Cardiac ventricle fibroblast (primary cell): Measurements from ENCODE around the gene HSD17B14. TPM values are rescaled to one million over a fixed set of nuclear protein-coding genes. Genes with fewer than 3 reads are reported as not detected.

Source experiments
- total RNA-seq: library from RNA; depleted of rRNA; stranded (reverse); fragments of >200 nt; gene quantifications from 2 replicates; pipeline ENCODE4 v1.2.3, GENCODE V29; 2015

Gene HSD17B14
- 3.0 TPM in 1 of 2 replicates, not detected in the other for total RNA-seq

DNA sequence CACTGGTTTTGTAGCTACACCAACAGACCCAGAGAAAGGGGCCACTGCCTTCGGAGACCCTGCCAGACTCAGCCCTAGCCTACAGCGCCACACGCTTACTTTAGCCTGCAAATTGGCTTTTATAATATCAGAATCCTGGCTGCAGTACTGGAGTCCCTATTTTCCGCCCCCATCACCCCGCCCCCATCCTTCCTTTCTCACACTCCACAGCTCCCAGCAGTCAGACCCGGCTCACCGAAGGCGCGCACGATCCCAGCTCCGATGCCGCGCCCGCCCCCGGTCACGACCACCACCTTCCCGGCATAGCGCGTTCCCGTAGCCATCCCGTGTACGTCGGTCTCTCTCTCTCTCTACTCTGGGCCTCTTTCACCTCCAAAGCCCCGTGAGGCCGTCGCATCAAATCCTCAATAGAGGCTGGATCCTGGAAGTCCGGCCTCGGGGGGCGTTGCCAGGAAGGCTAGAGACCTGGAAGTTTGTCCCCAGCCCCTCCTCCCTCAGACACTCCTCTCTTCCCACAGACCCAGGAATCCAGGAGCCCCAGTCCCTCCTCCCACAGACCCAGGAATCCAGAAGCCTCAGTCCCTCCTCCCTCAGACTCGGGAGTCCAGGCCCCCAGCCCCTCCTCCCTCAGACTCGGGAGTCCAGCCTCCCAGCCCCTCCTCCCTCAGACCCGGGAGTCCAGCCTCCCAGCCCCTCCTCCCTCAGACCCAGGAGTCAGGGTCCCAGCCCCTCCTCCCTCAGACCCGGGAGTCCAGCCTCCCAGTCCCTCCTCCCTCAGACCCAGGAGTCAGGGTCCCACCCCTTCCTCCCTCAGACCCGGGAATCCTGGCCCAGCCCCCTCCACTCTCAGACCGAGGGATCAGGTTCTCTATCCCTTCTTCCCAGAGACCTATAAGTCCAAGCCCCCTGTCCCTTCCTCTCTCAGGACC, at the start of gene HSD17B14:
Gene HSD17B14, minus strand, starts transcription at position 403 of the 929 bp plus-strand sequence. Its CDS starts 80 bp downstream, at position 323.

DNA sequence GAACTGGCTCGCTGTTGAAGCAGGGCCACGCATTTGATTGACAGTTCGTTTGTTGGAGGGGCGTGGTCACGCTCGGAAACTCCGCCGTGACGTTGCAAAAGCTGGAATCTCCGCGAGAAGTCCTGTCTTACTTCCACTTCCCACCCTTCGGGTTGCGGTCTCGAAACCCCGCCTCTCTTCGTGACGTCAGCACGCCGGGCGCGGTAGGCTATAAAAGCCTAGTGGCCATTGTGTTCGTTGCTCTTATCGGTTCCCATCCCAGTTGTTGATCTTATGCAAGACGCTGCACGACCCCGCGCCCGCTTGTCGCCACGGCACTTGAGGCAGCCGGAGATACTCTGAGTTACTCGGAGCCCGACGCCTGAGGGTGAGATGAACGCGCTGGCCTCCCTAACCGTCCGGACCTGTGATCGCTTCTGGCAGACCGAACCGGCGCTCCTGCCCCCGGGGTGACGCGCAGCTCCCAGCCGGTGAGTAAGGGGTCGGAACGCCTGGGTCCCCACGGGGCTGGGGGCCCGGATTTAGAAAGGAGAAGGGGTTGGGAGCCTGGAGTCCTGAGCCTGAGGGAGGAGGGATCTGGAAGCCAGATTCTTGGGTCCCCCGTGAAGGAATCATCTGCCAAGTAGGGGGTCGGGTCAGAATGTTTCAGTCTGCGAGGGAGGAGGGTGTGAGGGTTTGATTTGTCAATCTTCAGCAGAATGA, 36.0 kb upstream of the HSD17B14 start, which contains the start of gene PPP1R15A:
Gene PPP1R15A, plus strand, starts transcription at position 240 of the 702 bp plus-strand sequence. CDS start 813 bp downstream, outside the sequence.

DNA sequence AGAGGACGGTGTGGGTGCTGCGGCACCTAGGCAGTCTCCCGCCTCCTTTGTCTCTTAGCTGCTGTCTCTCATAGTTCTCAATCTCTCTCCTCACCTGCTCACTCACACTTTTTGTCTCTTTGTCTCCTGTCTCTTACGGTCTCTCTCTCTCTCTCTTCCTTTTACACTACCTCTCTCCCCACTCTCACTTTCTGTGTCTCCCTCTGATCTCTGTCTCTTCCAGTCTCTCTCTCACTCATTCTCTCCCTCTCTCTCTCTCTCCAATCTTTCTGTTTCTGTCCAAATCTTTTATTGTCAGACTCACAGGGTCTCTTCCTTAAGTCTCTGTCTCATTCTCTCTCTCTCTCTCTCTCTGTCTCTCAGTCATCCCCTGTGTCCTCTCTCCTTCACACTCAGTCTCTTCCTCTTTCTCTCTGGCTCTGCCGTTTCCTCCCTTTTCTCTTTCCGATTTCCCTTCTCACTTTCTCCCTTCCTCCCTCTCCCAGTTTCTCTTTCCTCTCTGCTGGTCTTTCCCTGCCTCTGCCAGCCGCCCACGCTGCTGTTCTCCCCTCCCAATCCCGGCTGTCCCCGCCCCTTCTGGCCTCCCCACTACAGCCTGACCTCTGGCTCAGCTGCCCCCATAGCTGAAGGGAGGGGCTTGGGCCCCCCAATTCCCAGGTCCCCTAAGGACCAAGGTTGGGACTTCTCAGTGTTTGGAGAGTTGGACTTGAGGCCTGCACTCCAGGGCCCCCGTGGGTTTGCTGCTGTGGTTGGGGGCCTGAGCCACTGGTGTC, 32.0 kb upstream of the HSD17B14 start, which contains the start of gene PLEKHA4:
Gene PLEKHA4, minus strand, starts transcription at position 504 of the 773 bp plus-strand sequence. CDS start 997 bp downstream, outside the sequence.

Other genes with a start within 250 kb of the HSD17B14 start
- not detected in 2 replicates for gene SPACA4, start 229.7 kb downstream of the HSD17B14 start, total RNA-seq
- gene FAM83E, start 221.4 kb downstream of the HSD17B14 start, total RNA-seq, result not detected in 2 replicates
- gene RPL18, start 217.3 kb downstream of the HSD17B14 start, total RNA-seq, result 2,209 and 2,294 TPM in 2 replicates
- 11.5 and 14.0 TPM in 2 replicates for gene SPHK2, start 217.0 kb downstream of the HSD17B14 start, total RNA-seq
- gene DBP, start 199.1 kb downstream of the HSD17B14 start, total RNA-seq, result 11.5 and 14.2 TPM in 2 replicates
- gene CA11, start 190.3 kb downstream of the HSD17B14 start, total RNA-seq, result 1.3 and 2.5 TPM in 2 replicates
- gene NTN5, start 163.5 kb downstream of the HSD17B14 start, total RNA-seq, result not detected in 2 replicates
- not detected in 2 replicates for gene FUT2, start 140.5 kb downstream of the HSD17B14 start, total RNA-seq
- 0.62 and 2.3 TPM in 2 replicates for gene MAMSTR, start 116.8 kb downstream of the HSD17B14 start, total RNA-seq
- 3.7 and 4.1 TPM in 2 replicates for gene RASIP1, start 95.9 kb downstream of the HSD17B14 start, total RNA-seq
- gene IZUMO1, start 89.6 kb downstream of the HSD17B14 start, total RNA-seq, result not detected in 2 replicates
- gene FUT1, start 83.8 kb downstream of the HSD17B14 start, total RNA-seq, result 0.06 and 0.29 TPM in 2 replicates
- gene FGF21, start 81.0 kb downstream of the HSD17B14 start, total RNA-seq, result not detected in 2 replicates
- gene BCAT2, start 25.5 kb downstream of the HSD17B14 start, total RNA-seq, result 25.1 and 30.3 TPM in 2 replicates
- 47.2 and 48.1 TPM in 2 replicates for gene PLEKHA4, start 32.1 kb upstream of the HSD17B14 start, total RNA-seq
- 28.2 and 33.1 TPM in 2 replicates for gene PPP1R15A, start 35.9 kb upstream of the HSD17B14 start, total RNA-seq
- not detected in 2 replicates for gene TULP2, start 62.3 kb upstream of the HSD17B14 start, total RNA-seq
- 544 and 558 TPM in 2 replicates for gene NUCB1, start 63.8 kb upstream of the HSD17B14 start, total RNA-seq
- gene DHDH, start 97.2 kb upstream of the HSD17B14 start, total RNA-seq, result not detected in 2 replicates
- gene BAX, start 118.4 kb upstream of the HSD17B14 start, total RNA-seq, result 78.0 and 87.6 TPM in 2 replicates
- 7,879 and 9,183 TPM in 2 replicates for gene FTL, start 128.8 kb upstream of the HSD17B14 start, total RNA-seq
- gene GYS1, start 156.8 kb upstream of the HSD17B14 start, total RNA-seq, result 67.8 and 76.5 TPM in 2 replicates
- 90.5 and 99.1 TPM in 2 replicates for gene RUVBL2, start 157.4 kb upstream of the HSD17B14 start, total RNA-seq
- gene LHB, start 180.6 kb upstream of the HSD17B14 start, total RNA-seq, result not detected in 2 replicates
- gene CGB3, start 187.8 kb upstream of the HSD17B14 start, total RNA-seq, result not detected in 2 replicates
- gene CGB2, start 195.4 kb upstream of the HSD17B14 start, total RNA-seq, result not detected in 2 replicates
- gene CGB1, start 200.4 kb upstream of the HSD17B14 start, total RNA-seq, result not detected in 2 replicates
- gene CGB5, start 207.4 kb upstream of the HSD17B14 start, total RNA-seq, result not detected in 2 replicates
- not detected in 2 replicates for gene CGB8, start 212.6 kb upstream of the HSD17B14 start, total RNA-seq
- not detected in 2 replicates for gene CGB7, start 221.3 kb upstream of the HSD17B14 start, total RNA-seq
- not detected in 2 replicates for gene NTF4, start 228.3 kb upstream of the HSD17B14 start, total RNA-seq
- gene KCNA7, start 236.2 kb upstream of the HSD17B14 start, total RNA-seq, result not detected in 2 replicates
- 107 and 131 TPM in 2 replicates for gene SNRNP70, start 249.0 kb upstream of the HSD17B14 start, total RNA-seq